Kidney glomerular epithelial cell (primary cell): Measurements from ENCODE around the gene BCKDHB.

Source experiments
- DNase-seq: peaks from one replicate; lab custom pipeline; 2025; lab: John Stamatoyannopoulos, UW

BCKDHB gene

GRCh38 chr6:80151635-80152034 is 45.2 kb downstream of the BCKDHB start:
- no peak for DNase-seq

- DNase-seq = no peak
Observed at GRCh38 chr6:80154160-80154559, 47.7 kb downstream of the BCKDHB start.

GRCh38 chr6:80156221-80156620 is 49.8 kb downstream of the BCKDHB start:
- DNase-seq = no peak

DNA sequence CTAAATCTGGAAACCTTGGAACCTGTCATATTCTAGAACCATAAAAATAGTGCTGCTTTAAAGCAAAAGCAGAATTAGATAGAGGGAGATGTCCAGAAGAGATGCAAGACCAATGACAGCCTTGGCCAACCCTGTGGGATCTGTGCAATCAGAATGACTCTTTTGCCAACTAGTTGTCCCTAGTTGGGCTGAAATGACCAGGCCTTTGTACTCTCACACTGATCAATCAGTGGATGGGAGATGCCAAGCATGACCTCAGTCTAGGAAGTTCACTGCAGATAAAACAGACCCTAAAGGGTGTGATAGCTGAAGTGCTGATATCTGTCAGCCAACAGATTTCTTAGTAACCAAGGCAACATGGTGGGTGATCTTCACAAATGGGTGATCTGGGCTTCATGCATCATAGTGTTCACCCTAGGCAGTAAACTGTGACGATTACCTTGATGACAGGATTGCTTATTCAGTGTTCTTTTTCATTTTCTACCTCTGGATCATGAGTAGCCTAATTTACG is 52.1 kb downstream of the BCKDHB start:
- DNase-seq = no peak

GRCh38 chr6:80161434-80161833 is 55.0 kb downstream of the BCKDHB start:
- DNase-seq = no peak

GRCh38 chr6:80163754-80164187 is 57.3 kb downstream of the BCKDHB start:
- peak; percentile 92 for DNase-seq

DNA sequence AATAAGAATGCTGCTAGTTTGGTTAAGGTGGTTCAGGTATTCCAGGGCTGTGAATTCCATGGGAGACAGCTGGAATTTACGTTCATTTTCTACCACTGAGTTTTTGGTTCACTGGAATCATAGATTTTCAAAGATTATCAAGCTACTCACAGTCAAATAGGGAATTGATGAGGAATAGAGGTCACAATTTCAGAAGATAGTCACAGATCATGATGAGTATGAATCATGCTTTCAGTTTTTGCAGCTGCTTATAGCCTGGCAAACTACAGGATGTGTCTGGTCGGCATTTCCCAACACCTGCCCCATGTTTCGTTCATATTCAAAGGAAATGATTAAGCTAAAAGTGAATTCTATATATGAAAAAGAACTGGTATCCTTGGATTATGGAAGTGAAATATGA is 58.7 kb downstream of the BCKDHB start:
- DNase-seq = no peak

- no peak for DNase-seq
Observed at GRCh38 chr6:80165819-80166218, 59.3 kb downstream of the BCKDHB start.

GRCh38 chr6:80170433-80170832 is 64.0 kb downstream of the BCKDHB start:
- DNase-seq = no peak

DNA sequence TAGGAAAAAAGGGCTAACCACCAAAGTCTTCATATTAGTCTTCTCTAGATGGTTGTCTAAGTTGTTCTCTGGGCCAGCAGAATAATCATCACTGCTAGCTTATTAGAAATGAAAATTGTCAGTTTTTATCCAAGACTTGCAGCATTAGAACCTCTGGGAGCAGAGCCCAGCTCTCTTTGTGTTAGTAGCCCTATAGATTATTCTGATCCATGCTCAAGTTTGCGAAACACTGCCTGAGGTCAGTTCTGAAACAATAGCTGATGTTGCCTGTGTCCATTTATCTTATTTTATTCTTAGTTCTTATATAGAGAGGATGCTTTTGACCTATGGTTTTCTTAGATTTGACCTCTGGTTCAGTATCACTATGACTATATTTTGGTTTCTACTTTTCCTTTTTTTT is 66.9 kb downstream of the BCKDHB start:
- no peak for DNase-seq

- no peak for DNase-seq
Observed at GRCh38 chr6:80174900-80175572, 68.6 kb downstream of the BCKDHB start.

- no peak for DNase-seq
Observed at GRCh38 chr6:80179695-80180094, 73.2 kb downstream of the BCKDHB start.

- peak; percentile 14 for DNase-seq
Observed at GRCh38 chr6:80181352-80182081, 75.0 kb downstream of the BCKDHB start.

- DNase-seq = peak; percentile 29
Observed at GRCh38 chr6:80182308-80182707, 75.8 kb downstream of the BCKDHB start.

DNA sequence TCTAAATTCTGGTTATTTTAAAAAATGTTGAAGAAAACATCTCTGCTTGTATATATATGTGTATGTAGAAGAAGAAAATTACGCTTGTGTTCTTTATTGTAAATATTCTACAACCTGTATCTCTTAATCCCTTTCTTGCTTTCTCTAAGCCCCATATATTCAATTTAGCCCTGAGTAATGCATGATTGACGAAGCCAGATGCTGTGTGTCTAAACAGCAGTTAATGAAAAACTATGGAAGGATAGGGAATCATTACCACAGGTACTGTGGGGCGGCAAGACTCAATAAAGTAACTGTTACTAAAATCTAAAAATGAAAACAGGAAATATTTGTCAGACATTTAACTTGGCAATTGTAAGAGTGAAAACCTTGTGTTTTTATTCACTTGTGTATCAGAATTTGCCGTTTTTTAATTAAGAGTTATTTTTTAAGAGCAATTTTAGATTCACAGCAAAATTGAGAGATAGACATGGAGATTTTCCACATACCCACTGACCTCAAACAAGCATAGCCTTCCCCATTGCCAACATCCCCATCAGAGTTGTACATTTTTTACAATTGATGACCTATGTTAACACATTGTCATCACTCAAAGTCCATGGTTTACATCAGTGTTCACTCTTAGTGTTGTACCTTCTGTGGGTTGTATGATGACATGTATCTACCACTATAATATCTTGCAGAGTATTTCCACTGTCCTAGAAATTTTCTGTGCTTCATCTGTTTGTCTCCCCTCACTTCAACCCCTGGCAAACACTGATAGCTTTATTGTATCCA is 76.7 kb downstream of the BCKDHB start:
- peak; percentile 27 for DNase-seq

- DNase-seq = no peak
Observed at GRCh38 chr6:80185492-80185891, 79.0 kb downstream of the BCKDHB start.

DNA sequence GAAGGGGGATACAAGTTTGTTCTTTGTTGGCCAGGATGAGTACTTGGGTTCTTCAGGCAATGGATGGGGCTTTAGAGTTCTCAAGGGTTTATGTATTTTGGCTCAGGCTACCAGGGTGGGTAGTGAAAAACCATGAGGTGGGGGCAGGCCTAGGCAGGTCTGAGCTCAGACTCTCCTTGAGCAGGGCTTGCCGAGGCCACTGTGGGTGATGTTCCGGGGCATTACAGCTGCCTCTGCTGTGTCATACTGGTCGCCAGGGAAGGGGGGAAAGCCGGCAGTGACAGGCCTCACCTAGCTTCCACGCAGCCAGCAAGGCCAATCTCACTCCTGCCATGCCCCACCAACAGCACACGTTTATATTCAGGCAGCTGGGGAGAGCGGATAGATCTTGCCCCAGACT is 79.6 kb downstream of the BCKDHB start:
- no peak for DNase-seq

GRCh38 chr6:80196906-80197305 is 90.4 kb downstream of the BCKDHB start:
- no peak for DNase-seq

- peak; percentile 52 for DNase-seq
Observed at GRCh38 chr6:80197474-80197873, 91.0 kb downstream of the BCKDHB start.

DNA sequence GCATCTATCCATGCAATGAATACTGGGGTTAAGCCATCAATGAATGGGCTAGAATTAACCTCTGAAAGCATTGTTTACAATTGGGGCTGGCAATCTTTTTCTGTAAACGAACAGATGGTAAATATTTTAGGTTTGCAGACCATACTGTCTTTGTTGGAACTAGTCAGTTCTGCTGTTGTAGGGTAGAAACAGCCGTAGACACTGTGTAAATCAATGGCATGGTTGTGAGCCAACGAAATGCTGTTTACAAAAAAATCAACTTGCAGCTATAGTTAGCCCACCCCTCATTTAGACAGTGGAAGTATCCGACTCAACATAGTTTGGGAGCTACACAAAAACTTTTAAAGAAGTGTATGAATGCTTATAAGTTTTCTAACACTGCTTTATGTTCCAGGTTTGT is 91.5 kb downstream of the BCKDHB start:
- DNase-seq = no peak

DNA sequence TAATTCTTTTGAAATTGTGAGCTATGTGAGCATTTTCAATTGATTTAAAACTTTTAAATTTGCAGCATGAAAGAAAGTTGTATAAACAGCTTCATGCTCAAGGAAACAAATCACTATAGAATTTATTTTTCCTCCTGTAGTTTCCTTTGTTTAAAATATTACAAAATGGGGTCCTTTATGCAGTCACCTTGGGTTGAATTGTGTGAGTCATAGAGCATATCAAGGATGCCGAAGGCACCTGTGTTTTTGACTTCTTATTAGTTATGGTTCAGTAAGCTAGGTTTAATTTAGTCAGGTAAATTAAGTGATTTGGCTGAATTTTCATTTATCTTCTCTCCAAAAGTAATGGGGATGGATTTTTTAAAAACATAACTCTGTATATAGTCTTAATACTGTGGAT is 96.8 kb downstream of the BCKDHB start:
- DNase-seq = no peak

DNA sequence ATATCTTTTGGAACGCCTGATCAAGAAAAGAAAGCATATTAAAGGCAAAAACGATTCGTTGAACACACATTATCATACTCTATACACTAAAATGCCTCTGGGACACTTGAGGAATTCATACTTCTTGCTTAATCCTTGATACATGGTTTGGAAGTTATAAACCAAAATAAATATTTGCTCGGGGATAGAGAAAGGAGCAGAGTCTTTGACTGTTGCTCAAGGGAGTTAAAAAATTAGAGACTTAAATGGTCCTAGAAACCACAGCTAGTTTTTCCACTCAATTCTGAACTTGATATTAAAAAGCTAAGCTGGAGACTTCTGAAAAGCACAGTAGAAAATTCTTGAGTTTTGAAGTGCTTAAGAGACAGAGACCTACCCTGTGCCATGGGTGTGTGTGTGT is 98.9 kb downstream of the BCKDHB start:
- no peak for DNase-seq

GRCh38 chr6:80206758-80207157 is 100.3 kb downstream of the BCKDHB start:
- no peak for DNase-seq
